ENCODE measurements around the gene CDC40.
A peak's percentile ranks its signal among the peaks of the same experiment; 100 is the strongest.
"Not testable (repeated sequence)": the region's sequence is repeated elsewhere in the genome, so short reads cannot be mapped to it uniquely, and the experiment has no call there.

Gene CDC40

DNA sequence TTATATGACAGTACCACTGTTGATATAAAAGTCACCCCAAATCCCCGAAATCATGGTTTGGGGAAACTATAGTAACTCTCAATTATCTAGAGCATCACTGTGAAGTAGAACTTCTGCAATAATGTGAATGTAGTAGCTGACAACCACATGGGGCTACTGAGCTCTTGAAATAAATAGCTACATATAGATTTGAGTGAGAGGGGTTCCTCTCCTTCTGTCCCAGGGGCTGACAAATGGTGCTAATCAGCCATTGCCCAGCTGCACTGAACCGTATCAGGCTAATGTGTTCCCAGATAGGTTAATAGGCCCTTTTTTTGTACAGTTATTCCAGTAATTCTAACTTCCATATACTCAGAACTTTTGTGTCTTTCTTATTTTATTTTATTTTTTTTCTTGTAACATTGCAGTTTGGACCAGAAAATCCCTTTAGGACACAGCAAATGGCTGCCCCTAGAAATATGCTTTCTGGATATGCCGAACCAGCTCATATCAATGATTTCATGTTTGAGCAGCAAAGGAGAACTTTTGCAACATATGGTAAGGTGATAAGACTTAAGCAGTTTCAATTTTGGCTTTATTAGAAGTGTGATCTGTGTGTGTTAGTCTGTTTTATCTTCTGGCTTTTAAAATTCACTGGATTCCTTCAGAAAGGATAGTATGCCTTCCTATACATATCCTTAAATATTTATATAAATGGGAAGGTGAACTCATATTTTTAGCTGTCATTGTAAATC is 21.1 kb downstream of the CDC40 start:
- no peak for DNase-seq

DNA sequence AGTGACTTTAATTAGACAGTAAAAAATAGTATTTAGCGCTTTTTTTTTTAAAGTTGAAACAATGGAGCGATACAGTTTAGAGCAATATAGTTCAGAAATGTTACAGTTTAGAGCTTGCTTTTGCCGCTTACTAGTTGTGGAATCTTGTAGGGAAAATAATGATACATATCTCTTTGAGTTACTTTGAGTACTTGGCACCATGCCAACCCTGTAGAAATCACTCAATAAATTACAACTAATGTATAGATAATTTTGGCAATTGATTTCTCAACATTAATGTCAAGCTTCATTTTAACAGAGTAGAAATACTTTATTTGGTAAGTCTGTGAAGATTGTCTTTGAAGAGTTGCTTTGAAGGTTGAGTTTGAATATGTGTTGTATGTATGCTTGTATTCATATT is 27.4 kb downstream of the CDC40 start:
- no peak for DNase-seq

DNA sequence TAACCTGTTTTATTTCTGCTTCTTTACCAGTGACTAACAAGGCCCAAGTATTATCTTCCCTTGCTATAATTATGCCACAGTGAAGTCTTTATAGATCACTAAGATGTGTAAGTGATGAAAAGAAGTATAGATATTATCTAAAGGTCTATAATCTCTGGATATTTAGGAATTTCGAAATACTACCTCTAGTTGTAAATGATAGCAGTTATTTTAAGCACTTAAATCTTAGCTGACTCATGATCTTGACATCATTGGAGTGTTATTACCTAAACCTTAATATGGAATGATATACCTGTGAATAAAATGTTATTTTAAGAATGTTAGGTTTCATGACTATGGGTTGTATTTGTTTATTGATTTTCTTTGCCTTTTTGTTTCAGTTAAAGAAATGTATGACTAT is 31.5 kb downstream of the CDC40 start:
- DNase-seq, result no peak

DNA sequence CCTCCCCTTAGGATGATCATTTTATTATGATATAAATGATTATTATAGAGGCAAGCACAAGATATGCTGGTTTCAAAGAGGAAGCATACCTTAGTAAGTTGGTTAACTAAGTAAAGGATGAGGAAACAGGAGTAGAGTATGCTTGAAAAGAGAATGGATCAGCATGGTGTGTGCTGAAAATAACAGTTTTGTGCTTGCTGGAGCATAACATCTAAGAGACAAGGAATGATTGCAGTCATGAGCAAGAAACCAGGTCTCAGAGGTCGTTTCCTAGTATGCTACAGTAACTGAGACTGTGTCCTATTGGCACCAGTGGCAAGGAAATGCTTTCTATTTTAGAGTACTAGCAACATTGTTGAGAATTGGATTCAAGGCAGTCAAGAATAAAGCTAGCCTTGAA is 34.1 kb downstream of the CDC40 start:
- DNase-seq, result no peak

DNA sequence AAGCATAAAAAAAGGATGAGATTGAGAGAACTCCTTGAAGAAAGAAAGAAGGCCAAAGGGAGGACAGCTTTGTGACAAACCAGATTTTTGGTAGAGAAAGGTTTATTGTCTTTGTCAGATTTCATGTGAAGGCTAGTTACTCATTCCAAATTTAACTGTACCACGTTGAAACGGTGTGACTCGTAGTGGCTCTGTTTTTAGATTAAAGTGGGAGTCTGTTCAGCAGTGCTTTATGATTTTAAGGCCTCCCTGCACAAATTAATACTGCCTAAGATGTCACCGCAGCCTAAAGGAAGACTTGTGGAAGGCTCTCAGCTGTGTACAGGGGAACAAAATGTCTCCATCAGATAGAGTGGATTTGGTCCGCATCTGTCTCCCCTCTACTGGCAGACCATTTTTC is 35.9 kb downstream of the CDC40 start:
- DNase-seq, result no peak

DNA sequence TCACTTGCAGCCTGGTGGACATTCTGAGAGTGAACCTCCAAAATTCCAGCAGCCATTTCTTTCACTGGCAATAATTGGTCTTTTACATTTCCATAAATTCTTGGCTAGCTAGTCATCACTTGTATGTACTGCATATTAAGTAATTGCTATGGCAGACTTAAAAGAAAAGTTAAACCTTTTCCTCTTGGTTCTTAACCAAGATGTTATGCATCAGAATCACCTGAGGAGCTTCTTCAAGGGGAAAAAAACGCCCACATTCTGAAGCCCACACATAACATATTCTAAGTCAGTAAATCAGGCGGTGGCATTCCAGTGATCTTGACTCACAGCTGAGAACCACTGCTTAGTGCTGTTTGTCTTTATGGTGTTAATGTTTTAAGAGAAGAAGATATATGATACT is 37.0 kb downstream of the CDC40 start:
- DNase-seq, result no peak

DNA sequence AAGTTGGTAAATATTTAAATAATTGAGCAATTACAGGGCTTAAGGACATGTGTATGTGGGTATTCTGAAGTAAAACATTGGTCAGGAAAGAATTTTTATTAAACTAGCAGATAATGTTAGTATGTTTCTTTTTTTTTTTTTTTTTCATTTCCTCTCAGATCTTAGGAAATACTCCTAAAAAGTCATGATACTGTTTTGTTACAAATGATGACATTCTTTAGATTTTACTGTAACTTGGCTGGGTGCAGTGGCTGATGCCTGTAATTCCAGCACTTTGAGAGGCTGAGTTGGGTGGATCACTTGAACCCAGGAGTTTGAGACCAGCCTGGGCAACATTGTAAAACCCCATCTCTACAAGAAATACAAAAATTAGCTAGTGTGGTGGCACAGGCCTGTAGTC is 41.5 kb downstream of the CDC40 start:
- DNase-seq, result no peak

DNA sequence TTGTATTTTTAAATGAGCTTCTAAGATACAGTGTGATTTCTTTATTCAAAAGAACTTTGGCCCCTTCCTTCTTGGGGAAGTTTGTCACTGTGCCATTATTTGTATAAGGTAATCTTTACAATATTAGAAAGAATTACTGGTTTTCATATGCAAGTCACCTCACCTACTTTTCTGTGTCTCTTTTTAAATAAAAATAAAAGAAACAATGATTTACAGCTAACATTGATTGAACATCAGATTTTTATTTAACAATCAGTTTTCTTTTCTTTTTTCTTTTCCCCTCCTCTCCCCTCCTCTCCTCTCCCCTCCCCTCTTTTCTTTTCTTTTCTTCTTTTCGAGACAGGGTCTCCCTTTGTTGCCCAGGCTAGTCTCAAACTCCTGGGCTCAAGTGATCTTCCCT is 46.0 kb downstream of the CDC40 start:
- DNase-seq, result no peak

DNA sequence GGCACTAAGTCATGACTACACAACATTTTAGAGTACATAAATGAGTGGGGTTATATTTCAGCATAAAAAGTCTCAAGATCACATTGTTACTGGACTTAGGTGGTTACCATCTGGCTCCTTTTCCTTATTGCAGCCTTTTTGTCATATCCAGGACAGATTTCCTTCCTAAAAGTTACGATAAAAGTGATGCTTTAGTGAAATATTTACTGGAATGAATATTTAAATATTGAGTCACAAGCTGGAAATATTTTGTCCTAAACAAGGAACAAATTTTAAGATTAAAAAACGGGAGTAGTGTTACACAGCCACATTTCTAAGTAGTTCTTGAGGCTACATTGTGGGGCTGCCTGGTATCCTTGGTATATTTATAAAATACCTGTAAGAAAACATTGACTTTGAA is 52.2 kb downstream of the CDC40 start:
- DNase-seq, result no peak

DNA sequence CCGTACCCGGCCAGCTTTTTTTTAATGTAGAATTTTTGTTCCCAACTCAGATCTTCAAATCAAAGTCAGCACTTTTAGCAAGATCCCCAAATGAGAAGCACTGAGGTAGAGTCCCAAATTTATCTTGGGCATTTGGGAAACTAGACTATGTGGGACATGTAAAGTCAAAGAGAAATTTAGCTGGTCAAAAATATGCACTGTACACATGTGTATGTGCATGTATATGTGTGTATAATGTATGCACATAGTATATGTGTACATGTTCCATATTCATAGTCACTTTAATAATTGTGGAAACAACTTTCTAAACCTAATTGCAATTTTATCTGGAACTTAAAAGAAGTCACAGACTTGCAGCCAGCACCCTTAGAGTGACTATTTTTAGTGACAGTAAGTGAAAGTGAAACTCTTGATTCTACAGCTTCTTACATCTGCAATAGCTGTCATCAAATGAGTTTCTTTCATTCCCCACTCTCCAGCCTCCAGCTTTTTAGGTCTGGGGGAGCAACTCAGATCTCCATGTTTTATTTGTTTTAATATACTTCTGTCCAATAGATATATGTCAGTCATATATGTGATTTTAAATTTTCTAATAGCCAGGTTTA is 53.6 kb downstream of the CDC40 start:
- peak; percentile 46 for DNase-seq

DNA sequence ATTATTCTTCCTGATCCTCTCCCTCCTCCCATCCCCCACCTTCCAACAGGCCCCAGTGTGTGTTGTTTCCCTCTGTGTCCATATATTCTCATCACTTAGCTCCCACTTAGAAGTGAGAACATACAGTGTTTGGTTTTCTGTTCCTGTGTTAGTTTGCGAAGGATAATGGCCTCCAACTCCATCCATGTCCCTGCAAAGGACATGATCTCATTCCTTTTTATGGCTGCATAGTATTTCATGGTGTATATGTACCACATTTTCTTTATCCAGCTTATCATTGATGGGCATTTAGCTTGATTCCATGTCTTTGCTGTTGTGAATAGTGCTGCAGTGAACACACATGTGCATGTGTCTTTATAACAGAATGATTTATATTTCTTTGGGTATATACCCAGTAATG is 55.8 kb downstream of the CDC40 start:
- DNase-seq, result not testable (repeated sequence)

DNA sequence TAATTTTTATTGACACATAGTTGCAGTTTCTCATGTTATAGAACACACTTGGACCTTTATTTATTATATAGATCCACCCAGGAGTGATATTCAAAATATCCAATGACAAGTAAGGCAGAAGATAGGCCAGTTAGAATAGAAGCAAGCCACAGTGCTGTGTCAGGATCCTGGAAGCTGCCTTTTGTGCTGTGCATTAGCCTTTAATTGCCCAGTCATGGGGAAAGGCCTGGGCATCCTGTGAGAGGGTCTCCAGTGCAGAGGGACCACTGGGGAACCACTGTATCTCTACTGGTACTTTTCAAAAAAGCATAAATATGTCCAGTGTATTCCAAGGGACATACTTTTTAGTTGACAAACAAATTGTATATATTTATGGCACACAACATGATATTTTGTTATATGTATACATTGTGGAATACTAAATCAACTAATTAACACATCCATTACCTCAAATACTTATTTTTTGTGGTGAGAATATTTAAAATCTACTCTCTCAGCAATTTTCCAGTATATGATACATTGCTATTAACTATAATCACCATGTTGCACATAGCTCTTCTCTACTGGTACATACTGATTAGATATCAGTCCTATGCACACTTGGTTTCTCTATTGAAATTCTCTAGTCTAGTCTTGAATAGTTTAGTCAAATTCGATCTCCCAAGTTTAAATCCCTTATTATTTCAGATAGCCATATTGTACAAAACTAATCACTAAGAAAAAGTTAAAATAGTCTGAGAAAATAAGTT is 59.5 kb downstream of the CDC40 start:
- no peak for DNase-seq

DNA sequence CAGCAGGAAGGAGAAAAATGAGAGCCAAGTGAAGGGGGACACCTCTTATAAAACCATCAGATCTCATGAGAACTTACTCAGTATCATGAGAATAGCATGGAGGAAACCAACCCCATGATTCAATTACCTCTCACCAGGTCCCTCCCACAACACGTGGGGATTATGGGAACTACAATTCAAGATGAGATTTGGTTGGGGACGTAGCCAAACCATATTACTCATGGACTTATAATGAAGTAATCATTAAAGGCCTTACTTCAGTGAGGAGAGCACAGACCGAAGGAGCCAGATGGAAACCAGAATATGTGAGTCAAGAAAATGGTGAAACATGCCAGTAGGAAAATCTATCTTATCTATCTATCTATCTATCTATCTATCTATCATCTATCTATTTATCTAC is 64.4 kb downstream of the CDC40 start:
- not testable (repeated sequence) for DNase-seq

DNA sequence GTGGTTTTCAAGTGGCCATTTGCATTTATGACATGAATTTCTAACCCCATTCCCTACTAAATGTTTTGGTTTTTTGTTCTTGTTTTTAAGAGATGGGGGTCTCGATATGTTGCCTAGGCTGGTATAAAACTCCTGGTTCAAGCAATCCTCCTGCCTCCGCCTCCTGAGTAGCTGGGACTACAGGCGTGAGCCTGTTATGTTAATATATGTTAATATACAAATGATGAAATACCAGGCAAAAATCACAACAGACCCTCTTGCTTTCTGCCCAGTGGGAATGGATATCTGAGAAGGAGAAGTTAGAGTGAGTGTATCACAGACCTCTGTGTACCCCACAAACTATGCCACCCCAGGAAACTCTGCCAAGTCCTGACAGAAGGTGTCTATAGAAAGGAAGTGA is 66.2 kb downstream of the CDC40 start:
- DNase-seq, result no peak

DNA sequence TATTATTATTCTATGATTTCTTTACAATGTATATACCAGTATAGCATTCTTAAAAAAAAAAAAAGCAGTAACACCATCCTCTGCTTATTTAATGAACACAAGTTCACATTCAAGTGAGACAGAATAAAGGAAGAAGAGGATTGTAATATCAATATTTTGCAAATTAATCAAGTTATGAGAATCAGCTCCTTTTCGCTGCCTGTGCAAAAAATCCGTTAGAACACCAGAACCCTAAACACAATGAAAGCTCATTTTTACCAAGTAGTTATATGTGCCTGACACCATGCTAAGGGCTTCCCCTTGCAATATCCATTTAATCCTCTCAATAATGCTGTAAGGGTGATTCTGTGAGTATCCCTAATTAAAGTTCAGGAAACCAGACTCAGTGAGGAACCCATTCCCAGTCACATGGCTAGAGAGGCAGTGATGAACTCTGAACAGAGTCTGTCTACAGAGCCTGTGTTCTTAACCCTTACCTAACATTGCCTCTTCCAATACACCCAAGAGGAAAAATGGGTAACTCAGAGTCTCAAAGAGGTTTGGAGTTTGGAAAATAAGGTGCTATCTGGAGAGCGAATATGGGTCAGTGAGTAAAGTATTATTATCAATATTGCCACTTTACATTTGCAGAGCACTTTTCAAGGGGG is 66.8 kb downstream of the CDC40 start:
- DNase-seq, result no peak

DNA sequence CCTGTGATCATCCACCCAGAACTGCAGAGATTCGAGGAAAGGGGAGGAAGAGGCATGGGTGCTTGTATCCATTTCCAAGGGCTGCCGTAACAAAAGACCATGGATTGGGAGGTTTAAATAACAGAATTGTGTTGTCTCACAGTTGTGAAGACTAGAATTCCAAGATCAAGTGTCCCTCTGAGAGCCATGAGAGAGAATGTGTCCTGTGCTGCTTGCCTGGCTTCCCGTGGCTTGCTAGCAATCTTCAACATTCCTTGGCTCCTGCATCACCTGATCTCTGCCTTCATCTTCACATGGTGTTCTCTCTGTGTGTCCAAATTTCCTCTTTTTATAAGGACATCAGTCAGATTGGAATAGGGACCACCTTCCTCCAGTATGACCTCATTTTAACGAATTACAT is 69.8 kb downstream of the CDC40 start:
- DNase-seq, result no peak

DNA sequence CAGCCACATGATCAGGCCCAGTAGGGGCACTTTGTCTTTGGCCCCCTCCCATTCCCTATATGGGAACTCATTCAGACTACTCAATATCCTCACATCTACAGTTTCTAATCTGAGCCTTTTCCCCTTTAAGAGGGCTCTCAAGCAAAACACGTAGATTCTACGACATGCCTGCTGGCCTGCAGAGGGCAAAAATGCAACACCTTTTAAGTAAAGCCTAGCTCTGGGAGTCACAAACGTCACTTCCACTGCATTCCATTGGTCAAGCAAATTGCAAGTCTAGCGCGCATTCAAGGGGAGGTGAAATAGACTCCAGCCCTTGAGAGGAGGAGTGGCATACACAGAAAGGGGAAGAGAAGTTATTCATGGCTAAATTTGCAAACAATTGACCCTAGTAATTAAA is 70.6 kb downstream of the CDC40 start:
- DNase-seq, result no peak

DNA sequence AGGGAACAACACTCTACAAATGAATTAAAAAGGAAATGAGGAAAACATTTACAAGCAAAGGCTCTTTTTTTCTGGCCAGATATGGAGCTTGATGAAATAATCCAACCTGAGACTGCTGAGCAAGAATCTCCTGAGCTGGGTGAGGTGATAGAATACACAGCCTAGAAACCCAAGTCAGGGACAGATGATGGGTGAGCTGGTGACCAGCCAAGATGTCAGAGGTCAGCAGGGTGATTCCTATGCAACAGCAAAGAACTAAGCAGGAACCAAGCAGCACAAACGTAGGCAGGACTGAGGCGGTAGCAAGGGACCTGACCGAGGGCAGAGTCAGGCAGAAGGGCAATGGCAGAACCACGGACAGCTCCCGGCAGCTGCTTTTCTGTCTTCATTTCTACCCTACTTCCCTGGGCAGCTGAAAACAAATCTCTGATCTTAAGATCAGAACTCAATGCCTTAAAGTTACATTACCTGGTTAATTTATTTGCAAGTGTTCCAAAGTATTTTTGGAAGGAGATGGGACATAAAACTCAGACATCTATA is 75.1 kb downstream of the CDC40 start:
- DNase-seq, result peak; percentile 2

DNA sequence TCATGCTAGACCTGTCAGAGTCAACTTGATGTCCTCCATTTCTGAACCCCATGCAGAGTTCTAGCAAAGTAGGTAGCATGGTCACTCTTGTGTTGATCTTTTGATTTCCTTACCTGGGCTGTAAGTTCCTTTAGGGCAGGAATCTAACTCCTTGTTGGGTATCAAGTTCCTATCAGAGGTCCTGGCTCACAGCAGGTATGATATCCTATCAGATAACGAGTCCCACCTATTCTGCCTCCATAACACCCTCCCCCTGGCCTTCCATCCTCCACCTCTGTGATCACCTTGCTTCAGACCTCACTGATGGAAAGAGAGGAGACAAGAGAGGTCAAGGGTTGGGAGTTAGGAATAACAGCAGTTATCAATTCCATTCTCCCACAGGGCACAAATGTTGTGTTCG is 76.1 kb downstream of the CDC40 start:
- no peak for DNase-seq

DNA sequence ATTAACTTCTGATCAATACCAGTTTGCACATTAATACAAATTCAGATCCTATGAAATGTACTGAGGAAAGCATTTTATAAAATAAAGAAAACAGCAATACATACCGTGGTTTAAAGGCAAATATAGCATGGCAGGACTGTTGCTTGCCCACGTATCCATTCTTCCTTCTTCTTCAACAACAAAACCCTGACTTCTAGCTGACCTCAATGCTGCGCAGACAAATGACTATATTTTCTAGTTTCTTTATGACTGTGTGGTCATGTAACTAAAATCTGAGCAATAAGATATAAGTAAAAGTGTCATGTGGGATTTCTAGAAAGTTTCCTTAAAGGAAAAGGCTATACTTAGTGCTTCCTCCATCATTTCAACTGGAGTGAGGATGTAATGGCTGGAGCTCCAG is 85.0 kb downstream of the CDC40 start:
- DNase-seq, result no peak

DNA sequence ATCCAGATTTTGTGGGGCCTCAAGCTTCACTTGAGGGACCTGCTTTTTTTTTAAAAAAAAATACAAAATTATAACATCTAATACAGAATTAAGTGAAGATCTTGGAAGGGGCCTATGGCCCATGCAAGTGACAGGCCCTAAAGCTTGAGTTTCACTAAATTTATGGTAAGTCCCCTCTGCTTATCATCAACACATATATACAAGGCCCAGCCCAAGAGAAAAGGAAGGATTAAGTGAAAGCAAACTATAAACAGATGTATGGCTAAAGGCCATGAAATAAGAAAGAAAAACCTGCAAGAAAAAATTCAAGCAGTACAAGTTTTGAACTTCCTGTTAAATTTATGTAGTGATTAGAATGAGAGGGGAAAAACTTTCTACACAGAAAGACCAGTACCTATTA is 86.8 kb downstream of the CDC40 start:
- DNase-seq, result no peak

DNA sequence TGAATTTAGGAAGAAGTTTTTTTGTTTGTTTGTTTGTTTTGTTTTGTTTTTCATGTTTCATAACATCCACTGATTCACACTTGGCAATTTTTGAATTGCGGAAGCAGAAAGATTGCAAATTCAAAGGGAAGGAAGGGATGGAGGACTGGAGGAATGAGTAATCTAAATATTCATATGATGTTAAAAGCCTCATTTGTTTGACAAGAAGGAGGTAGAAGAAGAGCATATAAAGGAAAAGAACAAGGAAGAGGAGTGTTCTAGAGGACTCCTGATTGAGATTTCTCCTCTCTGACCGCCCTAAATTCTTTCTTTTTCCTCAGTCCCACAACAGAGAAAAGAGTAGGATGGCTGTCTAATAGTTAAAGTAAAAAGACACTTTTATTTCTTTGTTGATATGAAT is 89.4 kb downstream of the CDC40 start:
- DNase-seq, result no peak

DNA sequence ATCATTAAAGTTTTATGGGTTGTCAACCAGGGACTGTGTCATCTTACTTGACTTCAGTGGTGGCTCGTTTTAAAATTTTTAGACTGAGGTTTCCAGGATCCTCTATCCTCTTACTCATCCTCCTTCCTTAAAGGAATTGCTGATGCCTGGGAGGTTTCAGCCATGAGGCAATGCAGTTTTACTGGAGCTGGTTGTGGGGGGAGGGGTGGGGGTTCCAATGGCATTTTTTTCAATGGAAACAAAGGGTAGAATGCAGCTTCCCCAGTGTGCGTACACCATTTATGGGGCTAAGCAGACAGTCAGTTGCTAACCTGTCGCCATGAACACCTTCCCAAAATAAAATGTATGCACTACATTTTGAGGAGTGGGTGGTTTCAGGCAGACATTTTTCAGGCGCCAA is 89.9 kb downstream of the CDC40 start:
- no peak for DNase-seq

DNA sequence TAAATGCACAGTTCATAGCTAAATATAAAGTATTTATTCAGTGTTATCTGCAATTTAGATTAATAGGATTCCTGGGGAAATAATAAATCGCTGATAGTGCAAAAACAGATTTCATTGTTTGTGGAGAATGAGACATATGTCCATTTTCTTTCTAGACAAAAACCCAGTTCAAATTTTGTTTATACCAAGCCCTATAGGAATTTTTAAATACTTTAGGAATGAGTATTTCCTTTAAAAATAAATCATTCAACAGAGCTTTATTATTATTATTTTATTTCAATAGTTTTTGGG is 91.5 kb downstream of the CDC40 start:
- no peak for DNase-seq
